DOHH2 (cell line): Measurements from ENCODE around the gene OR4C6.

Experiments
- CTCF ChIP-seq: fragments of 200-600 bp; sonication (generic); IDR thresholded peaks from one replicate; pipeline ENCODE4 v1.5.1; 2014; ENCODE audit warnings: antibody characterized with exemption, mild to moderate bottlenecking, low read depth, low read length; ENCODE audit not compliant: poor library complexity, severe bottlenecking
- EZH2phosphoT487 ChIP-seq: fragments of 200-600 bp; sonication (generic); IDR thresholded peaks from 2 replicates; pipeline ENCODE4 v1.6.1; 2017; ENCODE audit warnings: borderline replicate concordance, mild to moderate bottlenecking, antibody characterized with exemption, low read length, moderate library complexity, mixed read lengths

- TF ChIP-seq EZH2phosphoT487 (no peak), CTCF (no peak)
Measured at GRCh38 chr11:55652560-55652959, 9.4 kb upstream of the OR4C6 start.
